ENCODE measurements around the gene PITX1.

- TF ChIP-seq CTCF (IDR thresholded peaks at IDR 0.05) (no peak), POLR2A (IDR thresholded peaks at IDR 0.05) (no peak)
These were observed 4.8 kb upstream of the PITX1 start for GRCh38 chr5:135038813-135039270.
